GM12878 (cell line): Measurements from ENCODE around the gene SRSF10. TPM values are rescaled to one million over a fixed set of nuclear protein-coding genes. Genes with fewer than 3 reads are reported as not detected.
A peak's percentile ranks its signal among the peaks of the same experiment; 100 is the strongest.

Experiments
- ATAC-seq: fragments of 200-7000 bp; cut with Tn5 transposase; 3 replicates; pipeline ENCODE4 v1.9.1; 2020; ENCODE audit warnings: mild to moderate bottlenecking, moderate library complexity
- BruUV-seq: library from RNA; stranded (reverse); fragments of 400-500 nt; replicated peaks from 2 replicates; lab custom pipeline; 2021; lab: Mats Ljungman, UMichigan
- CTCF ChIA-PET: fragments of 300-600 bp; sonication (Branson Sonifier 250); formaldehyde crosslinking; extraction: SDS; loops from one replicate; lab custom pipeline; 2021; ENCODE audit warnings: inconsistent platforms; lab: Yijun Ruan, JAX
- POLR2A ChIA-PET: fragments of 350-600 bp; formaldehyde crosslinking; extraction: SDS; loops from one replicate; lab custom pipeline; 2021; ENCODE audit warnings: inconsistent platforms; lab: Charles Lee
- RAD21 ChIA-PET: fragments of 300-600 bp; sonication (Branson Sonifier 250); formaldehyde crosslinking; loops from one replicate; lab custom pipeline; 2023; ENCODE audit warnings: antibody characterized with exemption; ENCODE audit not compliant: unreplicated experiment; lab: Charles Lee
- SMC1A ChIA-PET: fragments of 300-600 bp; sonication (Branson Sonifier 250); formaldehyde crosslinking; loops from one replicate; lab custom pipeline; 2023; ENCODE audit not compliant: unreplicated experiment, uncharacterized antibody; lab: Charles Lee
- DNase-seq: peaks from one replicate; pipeline ENCODE4 v3.0.0-alpha.2; 2011; ENCODE audit warnings: low read depth, low spot score
- FAIRE-seq: peaks from 3 replicates; lab custom pipeline; 2011; peaks lifted over from hg19 to GRCh38; lab: Jason Lieb, UNC
- H2AFZ ChIP-seq: 2 replicates; pipeline ENCODE4 v1.6.0; 2011; ENCODE audit warnings: low read depth, low read length, control low read depth; ENCODE audit not compliant: control insufficient read depth
- H3K27ac ChIP-seq: 2 replicates; pipeline ENCODE4 v1.5.1; 2011; ENCODE audit warnings: control low read depth; ENCODE audit not compliant: control insufficient read depth, insufficient read depth
- H3K27me3 ChIP-seq, 2 experiments: replicated peaks in 1 of 2; 2 replicates each; pipeline versions ENCODE4 v1.6.0 to v1.6.1; 2011; ENCODE audit warnings: low read length in 1 of 2; ENCODE audit not compliant: control insufficient read depth in 2 of 2, insufficient read depth in 2 of 2
- H3K36me3 ChIP-seq, 2 experiments: 2 replicates each; pipeline ENCODE4 v1.5.1; 2011; ENCODE audit warnings: low read length in 1 of 2; ENCODE audit not compliant: control insufficient read depth in 2 of 2, insufficient read depth in 2 of 2
- H3K4me1 ChIP-seq: 2 replicates; pipeline ENCODE4 v1.6.1; 2011; ENCODE audit warnings: mild to moderate bottlenecking, low read length, moderate library complexity, mixed read lengths; ENCODE audit not compliant: control insufficient read depth, insufficient read depth
- H3K4me2 ChIP-seq: 2 replicates; pipeline ENCODE4 v1.6.0; 2011; ENCODE audit warnings: control low read depth; ENCODE audit not compliant: control insufficient read depth, insufficient read depth
- H3K4me3 ChIP-seq: fragments of 200-600 bp; sonication (generic); 2 replicates; pipeline ENCODE4 v1.5.1; 2016
- H3K79me2 ChIP-seq: 2 replicates; pipeline ENCODE4 v1.6.0; 2011; ENCODE audit warnings: low read length; ENCODE audit not compliant: control insufficient read depth, insufficient read depth
- H3K9ac ChIP-seq: 2 replicates; pipeline ENCODE4 v1.8.0; 2011; ENCODE audit warnings: low read length, control low read depth, mixed read lengths; ENCODE audit not compliant: control insufficient read depth, insufficient read depth
- H3K9me3 ChIP-seq: replicated peaks from 3 replicates; pipeline ENCODE4 v1.5.1; 2011; ENCODE audit warnings: mild to moderate bottlenecking, low read length; ENCODE audit not compliant: control insufficient read depth, insufficient read depth
- H4K20me1 ChIP-seq: 2 replicates; pipeline ENCODE4 v1.6.0; 2011; ENCODE audit not compliant: control insufficient read depth, insufficient read depth
- BCL11A ChIP-seq: IDR thresholded peaks from 2 replicates; pipeline ENCODE4 v1.6.1; 2011; ENCODE audit warnings: low read depth, low read length
- BRCA1 ChIP-seq: IDR thresholded peaks from 2 replicates; pipeline ENCODE4 v1.6.1; 2011; ENCODE audit warnings: low read depth, low read length, improper control_type of control experiment
- CEBPB ChIP-seq, 2 experiments: fragments of 150-350 bp in 1 of 2; IDR thresholded peaks; 2 replicates each; pipeline ENCODE4 v1.6.1; 2012 to 2014; ENCODE audit warnings: low read depth in 2 of 2, low read length in 2 of 2, borderline replicate concordance in 1 of 2, inconsistent platforms in 1 of 2
- CHD1 ChIP-seq: IDR thresholded peaks from 2 replicates; pipeline ENCODE4 v1.6.1; 2012; ENCODE audit warnings: low read depth, low read length, improper control_type of control experiment
- CREM ChIP-seq: IDR thresholded peaks from 2 replicates; pipeline ENCODE4 v1.6.1; 2014; ENCODE audit warnings: antibody characterized with exemption, low read depth
- EED ChIP-seq: sonication (generic); IDR thresholded peaks from 2 replicates; pipeline ENCODE4 v1.6.1; 2016; ENCODE audit warnings: antibody characterized with exemption, low read depth
- GABPA ChIP-seq: IDR thresholded peaks from 2 replicates; pipeline ENCODE4 v1.6.1; 2014; ENCODE audit warnings: antibody characterized with exemption, low read depth, mild to moderate bottlenecking, inconsistent platforms
- IKZF1 ChIP-seq: fragments of 450-650 bp; conservative IDR thresholded peaks from 2 replicates; pipeline ENCODE4 v1.6.1; 2017; ENCODE audit warnings: antibody characterized with exemption, mild to moderate bottlenecking
- JUNB ChIP-seq: IDR thresholded peaks from 2 replicates; pipeline ENCODE4 v1.6.1; 2016; ENCODE audit warnings: antibody characterized with exemption, mild to moderate bottlenecking
- MTA3 ChIP-seq: IDR thresholded peaks from 2 replicates; pipeline ENCODE4 v1.6.1; 2012; ENCODE audit warnings: low read length, inconsistent platforms, borderline replicate concordance
- POLR2A ChIP-seq: IDR thresholded peaks from 2 replicates; pipeline ENCODE4 v1.6.1; 2011; ENCODE audit warnings: low read depth, mild to moderate bottlenecking, low read length
- POLR2AphosphoS5 ChIP-seq: IDR thresholded peaks from 2 replicates; pipeline ENCODE4 v1.6.1; 2011; ENCODE audit warnings: mild to moderate bottlenecking, low read length, inconsistent platforms
- SMAD1 ChIP-seq: fragments of 450-650 bp; IDR thresholded peaks from 2 replicates; pipeline ENCODE4 v1.6.1; 2018; ENCODE audit warnings: mild to moderate bottlenecking, low read depth; ENCODE audit not compliant: partially characterized antibody
- SREBF2 ChIP-seq: IDR thresholded peaks from 2 replicates; pipeline ENCODE4 v1.6.1; 2012; ENCODE audit warnings: mild to moderate bottlenecking, low read length
- SRF ChIP-seq, 2 experiments: IDR thresholded peaks; 2 replicates each; pipeline ENCODE4 v1.6.1; 2011; ENCODE audit warnings: low read depth in 2 of 2, low read length in 2 of 2, mild to moderate bottlenecking in 1 of 2, moderate library complexity in 1 of 2
- WRNIP1 ChIP-seq: IDR thresholded peaks from 2 replicates; pipeline ENCODE4 v1.6.1; 2011; ENCODE audit warnings: low read depth, low read length, improper control_type of control experiment, borderline replicate concordance
- ZBED1 ChIP-seq: IDR thresholded peaks from 2 replicates; pipeline ENCODE4 v1.6.1; 2016; ENCODE audit warnings: borderline replicate concordance
- WGBS: methylation state at CpG from one replicate; pipeline ENCODE4 v1.1.6; 2016; ENCODE audit warnings: low lambda C conversion rate; ENCODE audit not compliant: insufficient replicate concordance, insufficient coverage; ENCODE audit errors: missing lambda C conversion rate; 5-methylcytosine and 5-hydroxymethylcytosine counted together
- in situ Hi-C: fragments of 300-500 bp; cut with MboI; formaldehyde crosslinking; loops from 9 replicates; pipeline ENCODE4 v1.14.3; 2018; ENCODE audit warnings: mixed read lengths
- intact Hi-C: fragments of 100-400 bp; cut with micrococcal nuclease; formaldehyde crosslinking; loops from one replicate; pipeline ENCODE4 v1.14.2; 2022; ENCODE audit not compliant: unreplicated experiment
- polyA plus RNA-seq, 11 experiments: library from polyadenylated mRNA; depleted of rRNA in 4 of 11; unstranded in 6 of 11; stranded (reverse) in 5 of 11; fragments of >200 nt; fragmentation: Nextera tagmentation in 4 of 11; fragmentation: Illumina TruSeq in 1 of 11; extraction: Ambion mirVana in 4 of 11; extraction: Trizol in 1 of 11; gene quantifications; 1 replicate in 1 of 11; 2 replicates in 10 of 11; pipeline versions ENCODE4 v1.2.1 to v1.2.3, GENCODE V29; 2011 to 2016; ENCODE audit warnings: inconsistent platforms in 2 of 11, missing spikeins in 2 of 11, low read depth in 1 of 11
- total RNA-seq, 4 experiments: library from RNA; depleted of rRNA in 3 of 4; stranded (reverse); fragments of >200 nt in 3 of 4; fragmentation: Illumina TruSeq in 1 of 4; extraction: Trizol in 1 of 4; gene quantifications; 2 replicates each; pipeline versions ENCODE4 v1.2.1 to v1.2.3, GENCODE V29; 2013 to 2021
- TF ChIP-seq, protein P1 (sequence below): fragments of 450-650 bp; IDR thresholded peaks from 2 replicates; pipeline ENCODE4 v1.6.1; 2018; ENCODE audit warnings: mild to moderate bottlenecking, low read depth, moderate library complexity; ENCODE audit not compliant: partially characterized antibody
- TF ChIP-seq, protein P2 (sequence below): IDR thresholded peaks from 2 replicates; pipeline ENCODE4 v1.6.1; 2012; ENCODE audit warnings: low read length, inconsistent platforms
- TF ChIP-seq, protein P3 (sequence below): fragments of 450-650 bp; IDR thresholded peaks from 2 replicates; pipeline ENCODE4 v1.6.1; 2017; ENCODE audit warnings: low read depth, mild to moderate bottlenecking, moderate library complexity

The SRSF10 gene
- total and polyA plus RNA-seq, 10 of the 15 experiments (the other 5 are each of a cell fraction or from before 2014, with no cell fraction given) = 157 to 279 (median 222) TPM

DNA sequence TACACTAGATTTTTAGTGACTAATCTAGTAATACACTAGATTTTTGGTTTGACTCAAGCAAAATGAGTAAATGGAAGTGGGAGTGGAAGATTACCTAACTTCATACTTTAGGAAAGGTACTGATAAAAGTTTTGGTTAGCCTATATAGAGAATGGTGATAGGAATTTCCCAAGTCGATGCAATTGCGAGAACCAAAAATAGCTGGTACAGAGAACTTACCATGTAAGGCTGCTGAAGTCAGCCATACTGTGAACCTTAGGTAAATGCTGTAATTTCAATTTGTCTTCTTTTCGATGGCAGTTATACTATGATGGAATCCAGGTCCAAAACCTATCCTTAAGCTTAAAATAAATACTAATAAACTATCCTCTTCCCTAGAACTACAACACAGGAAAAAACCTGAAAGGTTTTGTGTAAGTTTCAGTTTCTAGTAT lies 15.9 kb downstream of the SRSF10 start:
- Histone ChIP-seq H3K9ac (no peak overlapping the region), H3K79me2 (peaks cover 59% of the 10 kb centered on the region), H3K36me3 (peaks cover 0 to 12% of the 10 kb centered on the region in 2 experiments; a peak in 3 of 4 replicates), H3K4me2 (peak overlapping the region; percentile 85), H3K9me3 (no peaks in the 10 kb centered on the region), H2AFZ (no peak overlapping the region), H3K4me3 (peak overlapping the region; percentile 54; the same call in 1 of the 2 replicates), H4K20me1 (no peaks in the 10 kb centered on the region), H3K27me3 (no peaks in the 10 kb centered on the region), H3K27ac (peak overlapping the region; percentile 74), H3K4me1 (peaks cover 16% of the 10 kb centered on the region)
- ChIA-PET CTCF (interaction anchor here (0.6 to 3.1 kb wide), 11 partner anchors 11 to 705 kb away, joined by 3 to 10 read pairs (median 4); no protein-coding TSS in a partner anchor), POLR2A (interaction anchor here (0.6 to 4.7 kb wide), 8 partner anchors 9 to 140 kb away, joined by 3 to 38 read pairs (median 7); partner anchors contain the start of gene SRSF10), RAD21 (interaction anchor here (0.6 to 3.5 kb wide), 12 partner anchors 8 to 311 kb away, joined by 3 to 20 read pairs (median 4); partner anchors contain the start of gene SRSF10), SMC1A (interaction anchor here (1.0 to 4.2 kb wide), 11 partner anchors 10 to 155 kb away, joined by 3 to 41 read pairs (median 5); partner anchors contain the start of gene SRSF10)
- in situ Hi-C loops (no loop called here), intact Hi-C loops (loop anchor here (5.0 kb wide), 1 partner anchor 428 kb away; no protein-coding TSS in a partner anchor)
- 9% methylated on average over 3 of the region's 3 CpGs for WGBS
- peak; percentile 30 for ATAC-seq
- no peak for FAIRE-seq
- BruUV-seq = no TSS peak
- DNase-seq = no peak
- TF ChIP-seq IKZF1 = 0 out of 2 replicates have a peak, but pooled peaks have one; percentile 7
- TF ChIP-seq CEBPB (IDR thresholded peaks at IDR 0.05; ENCODE audit: borderline replicate concordance in 1 of 2, low read depth in 2 of 2, low read length in 2 of 2) = no peak
- TF ChIP-seq POLR2A = peak; percentile 19; the same call in 1 of the 2 replicates
- peak; percentile 60; the same call in 1 of the 2 replicates for TF ChIP-seq MTA3
- TF ChIP-seq CREM = no peak
- TF ChIP-seq BRCA1 = no peak
- no peak for TF ChIP-seq WRNIP1
- TF ChIP-seq SRF (IDR thresholded peaks at IDR 0.05; ENCODE audit: low read depth in 2 of 2, low read length in 2 of 2) = 0 out of 4 replicates have a peak, but pooled peaks of 1 of the 2 experiments have one; percentile 28
- no peak for TF ChIP-seq SREBF2
- peak; percentile 58; the same call in 1 of the 2 replicates for TF ChIP-seq POLR2AphosphoS5
- TF ChIP-seq GABPA = 0 out of 2 replicates have a peak, but pooled peaks have one; percentile 28
- TF ChIP-seq JUNB = peak; percentile 10; the same call in 1 of the 2 replicates
- TF ChIP-seq, protein P1, sequence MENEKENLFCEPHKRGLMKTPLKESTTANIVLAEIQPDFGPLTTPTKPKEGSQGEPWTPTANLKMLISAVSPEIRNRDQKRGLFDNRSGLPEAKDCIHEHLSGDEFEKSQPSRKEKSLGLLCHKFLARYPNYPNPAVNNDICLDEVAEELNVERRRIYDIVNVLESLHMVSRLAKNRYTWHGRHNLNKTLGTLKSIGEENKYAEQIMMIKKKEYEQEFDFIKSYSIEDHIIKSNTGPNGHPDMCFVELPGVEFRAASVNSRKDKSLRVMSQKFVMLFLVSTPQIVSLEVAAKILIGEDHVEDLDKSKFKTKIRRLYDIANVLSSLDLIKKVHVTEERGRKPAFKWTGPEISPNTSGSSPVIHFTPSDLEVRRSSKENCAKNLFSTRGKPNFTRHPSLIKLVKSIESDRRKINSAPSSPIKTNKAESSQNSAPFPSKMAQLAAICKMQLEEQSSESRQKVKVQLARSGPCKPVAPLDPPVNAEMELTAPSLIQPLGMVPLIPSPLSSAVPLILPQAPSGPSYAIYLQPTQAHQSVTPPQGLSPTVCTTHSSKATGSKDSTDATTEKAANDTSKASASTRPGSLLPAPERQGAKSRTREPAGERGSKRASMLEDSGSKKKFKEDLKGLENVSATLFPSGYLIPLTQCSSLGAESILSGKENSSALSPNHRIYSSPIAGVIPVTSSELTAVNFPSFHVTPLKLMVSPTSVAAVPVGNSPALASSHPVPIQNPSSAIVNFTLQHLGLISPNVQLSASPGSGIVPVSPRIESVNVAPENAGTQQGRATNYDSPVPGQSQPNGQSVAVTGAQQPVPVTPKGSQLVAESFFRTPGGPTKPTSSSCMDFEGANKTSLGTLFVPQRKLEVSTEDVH = peak; percentile 17
- TF ChIP-seq SMAD1 = peak; percentile 16
- peak; percentile 63; the same call in 1 of the 2 replicates for TF ChIP-seq ZBED1
- TF ChIP-seq, protein P2, sequence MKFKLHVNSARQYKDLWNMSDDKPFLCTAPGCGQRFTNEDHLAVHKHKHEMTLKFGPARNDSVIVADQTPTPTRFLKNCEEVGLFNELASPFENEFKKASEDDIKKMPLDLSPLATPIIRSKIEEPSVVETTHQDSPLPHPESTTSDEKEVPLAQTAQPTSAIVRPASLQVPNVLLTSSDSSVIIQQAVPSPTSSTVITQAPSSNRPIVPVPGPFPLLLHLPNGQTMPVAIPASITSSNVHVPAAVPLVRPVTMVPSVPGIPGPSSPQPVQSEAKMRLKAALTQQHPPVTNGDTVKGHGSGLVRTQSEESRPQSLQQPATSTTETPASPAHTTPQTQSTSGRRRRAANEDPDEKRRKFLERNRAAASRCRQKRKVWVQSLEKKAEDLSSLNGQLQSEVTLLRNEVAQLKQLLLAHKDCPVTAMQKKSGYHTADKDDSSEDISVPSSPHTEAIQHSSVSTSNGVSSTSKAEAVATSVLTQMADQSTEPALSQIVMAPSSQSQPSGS = no peak; the same call in 1 of the 2 replicates
- TF ChIP-seq, protein P3, sequence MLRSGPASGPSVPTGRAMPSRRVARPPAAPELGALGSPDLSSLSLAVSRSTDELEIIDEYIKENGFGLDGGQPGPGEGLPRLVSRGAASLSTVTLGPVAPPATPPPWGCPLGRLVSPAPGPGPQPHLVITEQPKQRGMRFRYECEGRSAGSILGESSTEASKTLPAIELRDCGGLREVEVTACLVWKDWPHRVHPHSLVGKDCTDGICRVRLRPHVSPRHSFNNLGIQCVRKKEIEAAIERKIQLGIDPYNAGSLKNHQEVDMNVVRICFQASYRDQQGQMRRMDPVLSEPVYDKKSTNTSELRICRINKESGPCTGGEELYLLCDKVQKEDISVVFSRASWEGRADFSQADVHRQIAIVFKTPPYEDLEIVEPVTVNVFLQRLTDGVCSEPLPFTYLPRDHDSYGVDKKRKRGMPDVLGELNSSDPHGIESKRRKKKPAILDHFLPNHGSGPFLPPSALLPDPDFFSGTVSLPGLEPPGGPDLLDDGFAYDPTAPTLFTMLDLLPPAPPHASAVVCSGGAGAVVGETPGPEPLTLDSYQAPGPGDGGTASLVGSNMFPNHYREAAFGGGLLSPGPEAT = 0 out of 2 replicates have a peak, but pooled peaks have one; percentile 13
- TF ChIP-seq EED = no peak
- TF ChIP-seq BCL11A = no peak
- no peak for TF ChIP-seq CHD1
